HL-60 (cell line): Measurements from ENCODE around the gene ADGRG6.

ENCODE experiments used
- DNase-seq, 2 experiments: peaks; one replicate each; pipeline ENCODE4 v3.0.0-alpha.2; 2010 to 2020; ENCODE audit warnings: low read depth in 1 of 2, low spot score in 1 of 2
- H3K27ac ChIP-seq: fragments of 250-450 bp; sonication (Bioruptor Pico); replicated peaks from 2 replicates; pipeline ENCODE4 v1.5.1; 2020; ENCODE audit warnings: mild to moderate bottlenecking, moderate library complexity
- H3K27me3 ChIP-seq: fragments of 250-450 bp; sonication (Bioruptor Pico); 2 replicates; pipeline ENCODE4 v1.5.1; 2021; ENCODE audit warnings: mild to moderate bottlenecking, moderate library complexity; ENCODE audit not compliant: insufficient read depth, poor library complexity, severe bottlenecking
- H3K4me3 ChIP-seq: replicated peaks from 2 replicates; pipeline ENCODE4 v1.5.1; 2011; ENCODE audit warnings: mild to moderate bottlenecking, control low read depth, low read length; ENCODE audit not compliant: insufficient read depth
- GABPA ChIP-seq: IDR thresholded peaks from 2 replicates; pipeline ENCODE4 v1.6.1; 2012; ENCODE audit warnings: low read depth
- POLR2AphosphoS5 ChIP-seq: IDR thresholded peaks from 2 replicates; pipeline ENCODE4 v1.6.1; 2012; ENCODE audit warnings: low read depth
- REST ChIP-seq: IDR thresholded peaks from 2 replicates; pipeline ENCODE4 v1.6.1; 2012; ENCODE audit warnings: low read depth; ENCODE audit not compliant: insufficient replicate concordance
- SPI1 ChIP-seq: IDR thresholded peaks from 2 replicates; pipeline ENCODE4 v1.6.1; 2012; ENCODE audit warnings: low read depth, mild to moderate bottlenecking, borderline replicate concordance
- TF ChIP-seq, protein P1 (sequence below): IDR thresholded peaks from one replicate; pipeline ENCODE4 v1.5.1; 2011; ENCODE audit warnings: low read length, control low read depth, inconsistent platforms; ENCODE audit not compliant: insufficient read depth

The ADGRG6 gene

GRCh38 chr6:142489722-142490610, 188.2 kb downstream of the ADGRG6 start:
- TF ChIP-seq SPI1 (no peak), REST (no peak), POLR2AphosphoS5 (no peak), GABPA (no peak)
- TF ChIP-seq, protein P1, sequence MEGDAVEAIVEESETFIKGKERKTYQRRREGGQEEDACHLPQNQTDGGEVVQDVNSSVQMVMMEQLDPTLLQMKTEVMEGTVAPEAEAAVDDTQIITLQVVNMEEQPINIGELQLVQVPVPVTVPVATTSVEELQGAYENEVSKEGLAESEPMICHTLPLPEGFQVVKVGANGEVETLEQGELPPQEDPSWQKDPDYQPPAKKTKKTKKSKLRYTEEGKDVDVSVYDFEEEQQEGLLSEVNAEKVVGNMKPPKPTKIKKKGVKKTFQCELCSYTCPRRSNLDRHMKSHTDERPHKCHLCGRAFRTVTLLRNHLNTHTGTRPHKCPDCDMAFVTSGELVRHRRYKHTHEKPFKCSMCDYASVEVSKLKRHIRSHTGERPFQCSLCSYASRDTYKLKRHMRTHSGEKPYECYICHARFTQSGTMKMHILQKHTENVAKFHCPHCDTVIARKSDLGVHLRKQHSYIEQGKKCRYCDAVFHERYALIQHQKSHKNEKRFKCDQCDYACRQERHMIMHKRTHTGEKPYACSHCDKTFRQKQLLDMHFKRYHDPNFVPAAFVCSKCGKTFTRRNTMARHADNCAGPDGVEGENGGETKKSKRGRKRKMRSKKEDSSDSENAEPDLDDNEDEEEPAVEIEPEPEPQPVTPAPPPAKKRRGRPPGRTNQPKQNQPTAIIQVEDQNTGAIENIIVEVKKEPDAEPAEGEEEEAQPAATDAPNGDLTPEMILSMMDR = no peak
- Histone ChIP-seq H3K27me3 (no peaks in the 10 kb centered on the region), H3K4me3 (no peak overlapping the region), H3K27ac (no peak overlapping the region)
- DNase-seq = no peak
